ENCODE measurements around the gene NHERF2.

GRCh38 chr16:2028146-2028545 is 1.4 kb downstream of the NHERF2 start:
- TF ChIP-seq CTCF (IDR thresholded peaks at IDR 0.05; ENCODE audit: insufficient read depth, low read length, poor library complexity, severe bottlenecking) (no peak), EZH2phosphoT487 (conservative IDR thresholded peaks at IDR 0.05; ENCODE audit: low read length) (no peak)
